SK-N-SH (cell line): ENCODE results near the gene IRF3.

Source experiments
- CHD2 ChIP-seq: fragments of 150-350 bp; IDR thresholded peaks from 2 replicates; pipeline ENCODE4 v1.6.1; 2018; ENCODE audit warnings: low read length; ENCODE audit not compliant: partially characterized antibody
- EZH2phosphoT487 ChIP-seq: fragments of 200-600 bp; sonication (generic); IDR thresholded peaks from 2 replicates; pipeline ENCODE4 v1.6.1; 2017; ENCODE audit warnings: low read depth, mixed run types, mild to moderate bottlenecking, antibody characterized with exemption, moderate library complexity, borderline replicate concordance
- FOXM1 ChIP-seq: IDR thresholded peaks from 2 replicates; pipeline ENCODE4 v1.4.0; 2012; ENCODE audit warnings: low read depth, mild to moderate bottlenecking
- GATA2 ChIP-seq: sonication (generic); formaldehyde crosslinking; IDR thresholded peaks from 2 replicates; pipeline ENCODE4 v1.5.0; 2020; ENCODE audit warnings: mild to moderate bottlenecking, missing genetic modification reagents
- RAD21 ChIP-seq: IDR thresholded peaks from 2 replicates; pipeline ENCODE4 v1.6.1; 2012; ENCODE audit warnings: mild to moderate bottlenecking, low read length
- SIN3A ChIP-seq: IDR thresholded peaks from 2 replicates; pipeline ENCODE4 v1.6.1; 2012; ENCODE audit warnings: low read depth, mild to moderate bottlenecking, low read length, moderate library complexity, borderline replicate concordance
- SMC3 ChIP-seq: IDR thresholded peaks from 2 replicates; pipeline ENCODE4 v1.6.1; 2012; ENCODE audit warnings: low read depth, low read length, improper control_type of control experiment
- TF ChIP-seq, protein P1 (sequence below): fragments of 200-600 bp; sonication (generic); IDR thresholded peaks from 2 replicates; pipeline ENCODE4 v1.6.1; 2017; ENCODE audit warnings: antibody characterized with exemption, mild to moderate bottlenecking, moderate library complexity

DNA sequence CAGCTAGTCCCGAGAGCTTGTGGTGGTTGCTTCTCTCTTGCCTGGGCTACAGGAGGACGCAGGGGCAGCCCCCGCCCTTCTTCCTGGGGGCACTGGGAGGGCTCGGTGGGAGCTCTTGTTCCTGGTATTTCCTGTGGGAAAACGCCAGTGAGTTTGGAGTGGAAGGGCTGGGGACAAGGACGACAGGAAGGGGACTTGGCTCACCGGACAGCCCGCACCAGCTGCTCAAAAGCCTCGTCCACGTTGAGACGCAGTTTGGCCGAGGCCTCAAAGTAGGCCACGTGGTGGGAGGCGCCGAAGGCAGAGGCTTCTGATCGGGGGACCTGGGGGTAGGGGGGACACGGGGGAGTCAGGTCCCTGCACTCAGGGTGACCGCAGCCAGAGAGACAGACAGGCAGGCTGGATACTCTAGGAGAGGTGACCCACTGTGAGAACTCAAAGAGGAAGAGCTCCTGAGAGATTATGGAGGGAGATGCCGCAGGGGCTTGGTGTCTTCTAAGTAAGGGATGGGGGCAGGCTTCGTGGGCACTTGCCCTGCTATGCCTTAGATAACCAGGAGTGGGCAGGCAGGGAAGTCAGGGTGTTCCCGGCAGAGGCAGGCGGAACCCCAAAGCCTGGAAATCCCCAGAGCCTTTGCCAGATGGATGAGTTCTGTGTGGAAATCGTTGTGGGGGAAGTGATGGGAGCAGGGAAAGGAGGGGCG is 30.0 kb downstream of the IRF3 start:
- TF ChIP-seq GATA2 (CRISPR knock-in tag) (no peak), FOXM1 (no peak), SMC3 (no peak), SIN3A (no peak), EZH2phosphoT487 (no peak), RAD21 (no peak), CHD2 (no peak)
- TF ChIP-seq, protein P1, sequence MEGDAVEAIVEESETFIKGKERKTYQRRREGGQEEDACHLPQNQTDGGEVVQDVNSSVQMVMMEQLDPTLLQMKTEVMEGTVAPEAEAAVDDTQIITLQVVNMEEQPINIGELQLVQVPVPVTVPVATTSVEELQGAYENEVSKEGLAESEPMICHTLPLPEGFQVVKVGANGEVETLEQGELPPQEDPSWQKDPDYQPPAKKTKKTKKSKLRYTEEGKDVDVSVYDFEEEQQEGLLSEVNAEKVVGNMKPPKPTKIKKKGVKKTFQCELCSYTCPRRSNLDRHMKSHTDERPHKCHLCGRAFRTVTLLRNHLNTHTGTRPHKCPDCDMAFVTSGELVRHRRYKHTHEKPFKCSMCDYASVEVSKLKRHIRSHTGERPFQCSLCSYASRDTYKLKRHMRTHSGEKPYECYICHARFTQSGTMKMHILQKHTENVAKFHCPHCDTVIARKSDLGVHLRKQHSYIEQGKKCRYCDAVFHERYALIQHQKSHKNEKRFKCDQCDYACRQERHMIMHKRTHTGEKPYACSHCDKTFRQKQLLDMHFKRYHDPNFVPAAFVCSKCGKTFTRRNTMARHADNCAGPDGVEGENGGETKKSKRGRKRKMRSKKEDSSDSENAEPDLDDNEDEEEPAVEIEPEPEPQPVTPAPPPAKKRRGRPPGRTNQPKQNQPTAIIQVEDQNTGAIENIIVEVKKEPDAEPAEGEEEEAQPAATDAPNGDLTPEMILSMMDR: no peak
